GM21619 (cell line): Measurements from ENCODE around the gene EPHB6.

Source experiments
- ATAC-seq: cut with Tn5 transposase; IDR thresholded peaks from one replicate; pipeline ENCODE4 v1.9.1; 2021; ENCODE audit not compliant: unreplicated experiment

EPHB6 gene, protein sequence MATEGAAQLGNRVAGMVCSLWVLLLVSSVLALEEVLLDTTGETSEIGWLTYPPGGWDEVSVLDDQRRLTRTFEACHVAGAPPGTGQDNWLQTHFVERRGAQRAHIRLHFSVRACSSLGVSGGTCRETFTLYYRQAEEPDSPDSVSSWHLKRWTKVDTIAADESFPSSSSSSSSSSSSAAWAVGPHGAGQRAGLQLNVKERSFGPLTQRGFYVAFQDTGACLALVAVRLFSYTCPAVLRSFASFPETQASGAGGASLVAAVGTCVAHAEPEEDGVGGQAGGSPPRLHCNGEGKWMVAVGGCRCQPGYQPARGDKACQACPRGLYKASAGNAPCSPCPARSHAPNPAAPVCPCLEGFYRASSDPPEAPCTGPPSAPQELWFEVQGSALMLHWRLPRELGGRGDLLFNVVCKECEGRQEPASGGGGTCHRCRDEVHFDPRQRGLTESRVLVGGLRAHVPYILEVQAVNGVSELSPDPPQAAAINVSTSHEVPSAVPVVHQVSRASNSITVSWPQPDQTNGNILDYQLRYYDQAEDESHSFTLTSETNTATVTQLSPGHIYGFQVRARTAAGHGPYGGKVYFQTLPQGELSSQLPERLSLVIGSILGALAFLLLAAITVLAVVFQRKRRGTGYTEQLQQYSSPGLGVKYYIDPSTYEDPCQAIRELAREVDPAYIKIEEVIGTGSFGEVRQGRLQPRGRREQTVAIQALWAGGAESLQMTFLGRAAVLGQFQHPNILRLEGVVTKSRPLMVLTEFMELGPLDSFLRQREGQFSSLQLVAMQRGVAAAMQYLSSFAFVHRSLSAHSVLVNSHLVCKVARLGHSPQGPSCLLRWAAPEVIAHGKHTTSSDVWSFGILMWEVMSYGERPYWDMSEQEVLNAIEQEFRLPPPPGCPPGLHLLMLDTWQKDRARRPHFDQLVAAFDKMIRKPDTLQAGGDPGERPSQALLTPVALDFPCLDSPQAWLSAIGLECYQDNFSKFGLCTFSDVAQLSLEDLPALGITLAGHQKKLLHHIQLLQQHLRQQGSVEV

DNA sequence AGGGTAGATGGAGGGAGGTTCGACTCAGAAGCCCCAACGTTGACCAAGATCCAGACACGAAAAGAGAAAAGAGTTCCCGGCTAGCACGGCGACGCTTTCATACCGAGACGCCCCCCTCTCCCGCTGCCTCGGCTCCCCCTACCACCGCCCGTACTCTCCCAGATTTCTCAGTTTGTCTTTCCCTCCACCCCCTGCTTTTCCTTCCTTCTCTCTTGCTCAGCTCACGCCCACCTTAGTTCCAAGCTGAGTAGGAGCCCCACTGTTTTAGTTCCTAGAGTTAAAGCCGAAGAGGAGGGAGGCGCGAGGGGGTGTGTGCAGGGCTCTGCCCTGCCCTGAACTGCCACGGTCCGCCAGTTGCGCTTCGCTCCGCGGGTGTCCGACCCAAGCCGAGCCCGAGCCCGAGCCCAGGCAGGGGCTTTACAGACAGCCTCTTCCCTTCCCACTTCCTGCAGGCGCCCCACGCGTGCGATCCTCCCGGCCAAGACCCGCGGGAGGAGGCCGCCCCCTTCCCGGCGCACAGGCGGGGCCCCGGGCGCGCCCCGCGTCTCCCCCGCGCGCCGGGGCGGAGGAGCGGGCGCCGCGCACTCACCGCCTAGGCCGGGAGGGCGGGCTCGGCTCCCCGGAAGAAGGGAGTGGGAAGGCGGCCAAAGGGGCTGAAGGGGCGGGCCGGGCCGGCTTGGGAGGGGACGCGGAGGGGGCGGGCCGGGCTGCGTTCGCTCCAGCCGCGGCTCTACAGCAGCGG, at the start of gene EPHB6:
TSS of gene EPHB6 (plus strand) at position 705 of the 742 bp plus-strand sequence. CDS start 8,152 bp downstream, outside the sequence.
- ATAC-seq, result peak; percentile 57

DNA sequence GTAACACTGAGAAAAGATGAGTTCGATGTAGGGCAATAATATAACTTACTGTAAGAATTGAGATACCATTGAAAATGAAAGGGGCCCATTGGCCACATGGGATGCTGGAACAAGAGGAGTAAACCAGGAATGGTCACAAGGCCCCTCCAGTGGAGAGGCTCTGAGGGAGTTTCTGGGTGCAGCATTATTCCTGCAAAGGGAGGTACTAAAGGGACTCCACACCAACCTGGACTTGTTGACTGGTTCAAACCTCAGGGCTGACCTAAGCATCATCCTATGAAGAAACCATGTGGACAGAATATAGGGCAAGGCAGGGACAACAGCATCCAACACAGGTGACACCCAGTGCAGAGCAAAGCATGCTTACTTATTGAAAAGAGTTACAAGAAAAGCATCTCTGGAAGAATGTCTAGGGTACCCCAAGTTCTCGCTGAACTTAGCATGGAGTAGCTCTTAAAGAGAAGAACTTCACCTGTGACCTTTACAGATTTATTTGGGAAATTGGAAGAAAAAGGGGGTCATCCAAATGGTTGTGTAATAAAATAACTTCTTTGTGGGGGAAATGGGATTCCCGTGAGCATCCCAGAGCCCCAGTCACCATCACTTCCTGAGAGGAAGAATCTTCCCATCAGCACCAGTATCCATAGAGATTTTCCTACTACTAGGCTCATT, 49.4 kb upstream of the EPHB6 start:
- no peak for ATAC-seq

DNA sequence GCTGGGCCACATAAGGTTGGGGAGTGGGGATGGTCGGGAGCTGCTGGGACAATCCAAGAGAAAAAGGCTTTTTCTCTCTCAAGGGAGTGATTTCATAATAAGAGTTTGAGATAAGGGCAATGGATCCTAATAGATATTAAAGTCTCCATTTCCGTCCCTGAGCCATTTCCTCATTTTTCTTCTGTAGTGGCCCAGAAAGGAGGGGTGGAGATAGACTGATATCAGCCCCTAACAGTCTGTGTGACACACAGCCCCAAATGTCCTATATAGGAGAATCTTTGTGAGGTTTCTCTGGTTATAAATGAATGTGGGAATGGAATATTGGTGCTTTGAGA, 48.9 kb upstream of the EPHB6 start:
- ATAC-seq, result no peak

GRCh38 chr7:142806957-142807356, 47.9 kb upstream of the EPHB6 start:
- ATAC-seq, result no peak

DNA sequence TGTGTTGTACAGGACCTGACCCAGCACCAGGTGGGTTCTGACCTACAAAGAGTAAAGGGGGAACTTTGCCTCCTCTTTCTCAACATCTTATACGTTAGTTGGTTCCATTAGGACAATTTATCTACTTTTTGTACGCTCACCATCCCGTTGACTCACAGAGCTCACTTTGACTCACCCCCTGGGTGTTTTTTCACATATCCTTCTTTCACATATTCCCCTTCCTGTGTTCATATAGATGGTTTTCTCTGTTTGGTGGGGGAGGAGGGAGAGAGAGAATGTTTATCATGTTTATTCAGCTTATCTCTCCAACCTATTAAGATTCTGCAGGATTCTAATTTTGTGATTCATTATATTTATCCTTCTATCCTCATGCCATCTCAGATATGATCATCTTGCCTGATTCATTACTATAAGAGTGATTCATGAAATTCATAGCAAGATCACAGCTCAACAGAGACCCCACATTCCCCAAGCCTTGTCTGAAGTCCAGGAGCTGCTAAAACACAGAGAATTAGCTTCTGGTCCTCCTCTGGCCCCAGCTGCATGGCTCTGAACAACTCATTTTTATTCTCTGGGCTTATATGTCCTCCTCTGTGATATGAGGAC, 46.9 kb upstream of the EPHB6 start:
- no peak for ATAC-seq

DNA sequence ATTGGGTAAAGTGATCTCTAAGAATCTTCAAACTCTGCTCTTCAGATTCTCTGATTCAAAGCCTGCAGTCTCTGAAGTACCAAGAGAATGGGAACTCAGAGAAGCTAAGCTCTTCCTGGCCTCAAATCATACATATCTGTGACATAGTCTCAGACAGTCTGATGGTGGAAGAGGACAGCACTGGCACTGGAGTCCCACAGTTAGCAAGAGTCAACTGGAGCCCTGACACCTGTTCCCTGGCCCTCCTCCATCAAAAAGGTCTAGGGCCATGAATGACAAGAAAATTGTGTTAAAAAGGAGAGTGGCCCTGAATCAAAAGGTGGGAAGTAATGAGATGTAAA, 46.4 kb upstream of the EPHB6 start:
- peak; percentile 23 for ATAC-seq

GRCh38 chr7:142808802-142809583, 45.9 kb upstream of the EPHB6 start:
- peak; percentile 82 for ATAC-seq

- no peak for ATAC-seq
These were observed 45.2 kb upstream of the EPHB6 start for GRCh38 chr7:142809671-142810070.

DNA sequence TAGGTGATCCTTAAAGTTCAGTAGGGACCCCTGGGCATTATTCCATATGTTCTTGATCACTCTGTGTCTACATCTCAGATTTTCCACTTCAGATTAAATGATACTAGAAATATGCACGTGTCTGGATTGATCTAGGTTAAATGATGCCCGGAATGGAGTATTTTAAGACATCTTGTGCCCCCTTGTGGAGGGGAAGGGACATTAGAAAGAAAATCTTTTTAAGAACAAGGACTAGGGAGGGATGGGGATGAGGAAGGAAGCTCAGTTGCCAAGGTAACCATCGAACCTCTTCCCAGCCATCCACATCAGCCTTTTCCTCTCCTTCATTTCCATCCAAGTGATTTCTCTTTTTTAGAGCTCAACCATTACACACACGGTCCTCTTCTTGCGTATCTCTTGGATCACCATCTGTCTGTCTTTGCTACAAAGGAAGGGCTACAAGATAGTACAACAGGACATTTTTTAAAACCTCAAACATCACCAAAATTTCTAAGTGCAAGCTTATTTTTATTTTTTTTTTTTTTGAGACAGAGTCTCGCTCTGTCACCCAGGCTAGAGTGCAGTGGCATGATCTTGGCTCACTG, 43.6 kb upstream of the EPHB6 start:
- no peak for ATAC-seq

DNA sequence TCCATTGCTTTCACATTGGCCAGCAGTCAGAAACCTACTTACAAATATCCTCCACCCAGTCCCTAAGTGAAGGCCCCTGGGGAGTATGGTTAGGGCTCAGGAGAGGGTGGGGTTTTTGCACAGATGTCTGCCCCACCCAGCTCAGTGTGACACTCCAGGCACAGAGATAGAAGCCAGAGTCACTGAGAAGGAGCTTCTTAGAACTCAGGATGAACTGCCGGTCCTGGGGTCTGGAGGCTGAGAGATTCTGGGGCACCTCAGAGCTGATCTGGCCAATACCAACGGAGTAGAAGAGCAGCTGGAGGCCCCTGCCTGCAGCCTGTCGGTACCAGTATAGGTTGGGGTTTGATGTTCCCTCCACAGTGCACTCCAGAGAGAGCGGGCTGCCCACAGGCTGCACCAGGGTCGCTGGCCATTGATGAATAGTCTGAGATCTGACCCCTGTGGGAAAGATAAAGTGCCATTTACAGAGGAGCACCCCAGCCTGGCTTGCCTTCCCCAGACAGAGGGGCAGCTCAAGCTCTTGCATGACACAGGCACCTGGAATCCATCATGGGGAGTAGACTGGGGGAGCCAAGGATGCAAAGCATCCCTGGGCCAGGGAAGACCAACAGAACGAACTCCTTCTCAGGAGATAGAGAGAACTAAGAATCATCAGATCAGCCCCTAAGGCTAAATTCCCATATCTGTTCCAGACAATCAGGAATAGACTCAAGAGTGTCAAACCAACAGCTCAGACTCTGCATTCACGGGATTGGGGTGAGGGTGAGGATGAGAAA, 42.2 kb upstream of the EPHB6 start:
- ATAC-seq, result no peak

DNA sequence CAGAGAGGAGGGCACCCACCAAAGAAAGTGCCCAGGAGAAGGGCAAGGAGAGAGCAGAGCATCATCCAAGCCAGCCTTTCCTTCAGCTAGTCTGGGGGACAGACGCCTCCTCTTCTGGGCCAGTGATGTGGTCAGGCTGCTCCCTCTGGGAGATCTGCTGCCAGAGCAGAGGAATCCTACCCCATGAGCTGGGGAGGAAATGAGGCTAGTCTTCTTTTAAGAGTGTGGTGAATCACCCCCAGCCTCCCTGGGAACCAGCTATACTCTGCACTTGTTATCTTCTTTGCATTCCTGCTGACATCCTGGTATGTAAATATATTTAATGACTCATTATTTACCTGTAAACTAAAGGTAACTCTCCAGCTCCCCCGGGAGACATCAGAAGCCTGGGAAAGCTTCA, 41.6 kb upstream of the EPHB6 start:
- no peak for ATAC-seq

DNA sequence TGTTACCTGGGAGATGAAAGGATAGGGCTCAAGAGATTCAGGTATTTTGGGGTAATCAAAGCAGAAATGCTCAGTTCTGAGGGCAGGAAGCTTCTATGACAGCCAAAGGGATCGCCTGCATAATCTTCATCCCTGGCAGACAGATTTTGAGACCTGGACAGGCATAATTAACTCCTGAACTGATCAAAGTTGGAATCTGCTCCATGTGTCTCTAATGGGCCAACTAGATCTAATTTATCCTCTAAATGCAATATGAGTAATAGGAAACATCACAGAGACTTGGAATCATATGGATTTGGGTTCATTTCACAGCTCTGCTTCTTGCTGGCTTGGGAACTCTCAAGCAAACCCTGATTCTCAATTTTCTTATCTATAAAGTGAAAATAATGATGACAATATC, 41.2 kb upstream of the EPHB6 start:
- ATAC-seq, result no peak

GRCh38 chr7:142814451-142814850, 40.4 kb upstream of the EPHB6 start:
- ATAC-seq, result no peak

DNA sequence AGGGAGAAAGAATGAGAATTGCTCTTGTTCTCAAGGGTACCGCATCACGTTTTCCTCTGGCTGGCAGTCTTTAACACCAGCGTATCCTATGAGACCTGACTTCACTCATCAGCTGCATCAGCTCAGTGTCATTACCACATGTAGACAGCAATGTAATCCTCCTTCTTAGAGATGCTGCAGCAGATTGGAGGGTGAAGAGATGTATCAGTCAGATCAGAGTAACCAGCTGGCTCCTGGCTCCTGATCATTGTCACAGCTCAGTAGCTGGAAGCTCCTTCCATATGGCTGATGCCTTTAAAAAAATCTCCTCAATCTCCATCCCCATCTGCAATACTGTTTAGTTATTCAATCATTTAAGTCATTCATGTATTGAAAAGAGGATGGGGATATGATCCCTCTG, 39.7 kb upstream of the EPHB6 start:
- ATAC-seq, result no peak

GRCh38 chr7:142817506-142817905, 37.4 kb upstream of the EPHB6 start:
- ATAC-seq, result no peak

DNA sequence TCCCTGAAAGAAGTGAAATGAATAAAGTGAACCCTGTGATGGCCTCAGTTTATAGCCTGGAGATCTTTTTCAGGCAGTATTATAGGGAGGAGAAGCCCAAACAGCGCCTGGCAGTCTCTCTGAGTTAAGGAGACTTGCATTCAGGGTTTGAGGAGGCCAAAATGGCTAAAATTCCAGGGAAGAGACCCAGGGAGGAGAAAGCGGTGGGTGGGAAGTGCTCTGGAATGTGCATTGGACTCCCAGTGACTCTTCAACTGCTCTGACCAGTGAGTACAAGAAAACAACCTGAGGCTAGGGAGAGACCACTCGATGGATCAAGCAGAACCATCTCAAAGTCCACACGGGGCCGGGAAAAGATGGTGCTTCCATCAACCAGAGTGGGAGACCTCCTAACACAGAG, 35.3 kb upstream of the EPHB6 start:
- ATAC-seq, result no peak

- no peak for ATAC-seq
These were observed 32.2 kb upstream of the EPHB6 start for GRCh38 chr7:142822714-142823113.

DNA sequence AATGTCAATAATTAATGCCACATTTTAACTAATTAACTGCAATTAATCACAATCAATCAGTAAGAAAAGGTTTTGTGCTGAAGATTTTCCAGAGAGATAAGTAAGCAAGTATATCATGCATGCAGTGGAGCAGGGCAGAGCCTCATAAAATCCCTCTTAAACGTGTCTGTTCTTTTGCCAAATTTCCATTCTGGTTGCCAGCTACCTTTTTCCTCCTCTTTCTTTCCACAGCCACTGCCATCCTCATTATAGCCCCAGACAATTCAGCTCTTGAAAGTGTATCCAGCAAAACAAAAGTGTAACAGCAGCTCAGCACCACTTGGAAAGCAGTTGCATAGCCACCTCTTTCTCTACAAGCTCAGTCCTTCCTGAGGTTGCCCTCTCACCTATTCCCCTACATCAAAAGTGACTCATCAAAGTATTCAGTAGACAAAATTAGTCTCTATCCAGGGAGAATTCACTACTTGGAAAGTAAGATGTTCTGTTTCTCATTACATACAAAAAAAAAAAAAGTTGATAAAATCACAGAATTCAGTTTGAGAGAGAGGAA, 26.9 kb upstream of the EPHB6 start:
- ATAC-seq, result no peak
